Uterus (tissue), 4 donors: ENCODE data around the gene UXS1. TPM values are rescaled to one million over a fixed set of nuclear protein-coding genes. Genes with fewer than 3 reads are reported as not detected.
"Not testable (repeated sequence)": the region's sequence is repeated elsewhere in the genome, so short reads cannot be mapped to it uniquely, and the experiment has no call there.

Experiments used
- DNase-seq, 2 donors: peaks; one replicate each; pipeline ENCODE4 v3.0.0-alpha.2; 2019 to 2020
- H3K27ac ChIP-seq, 2 donors: fragments of 200-600 bp; sonication (generic); 1 replicate in 1 of 2; 2 replicates in 1 of 2; pipeline ENCODE4 v1.5.1; 2016 to 2018
- H3K27me3 ChIP-seq, 2 donors: fragments of 200-600 bp; sonication (generic); one replicate each; pipeline ENCODE4 v1.5.1; 2018 to 2019; ENCODE audit warnings: control low read depth in 1 of 2
- H3K36me3 ChIP-seq, 2 donors: fragments of 200-600 bp; sonication (generic); one replicate each; pipeline ENCODE4 v1.5.1; 2019; ENCODE audit warnings: control low read depth in 1 of 2
- H3K4me1 ChIP-seq, 2 donors: fragments of 200-600 bp; sonication (generic); one replicate each; pipeline ENCODE4 v1.5.1; 2018 to 2019; ENCODE audit warnings: control low read depth in 1 of 2
- H3K4me3 ChIP-seq, 2 donors: fragments of 200-600 bp; sonication (generic); 1 replicate in 1 of 2; 2 replicates in 1 of 2; pipeline ENCODE4 v1.5.1; 2018 to 2019; ENCODE audit warnings: mild to moderate bottlenecking in 1 of 2
- H3K9me3 ChIP-seq, 2 donors: fragments of 200-600 bp; sonication (generic); one replicate each; pipeline ENCODE4 v1.5.1; 2019; ENCODE audit warnings: control low read depth in 1 of 2
- CTCF ChIP-seq, 4 experiments: fragments of 200-600 bp in 2 of 4; fragments of 450-650 bp in 2 of 4; sonication (generic) in 2 of 4; IDR thresholded peaks; one replicate each; pipeline ENCODE4 v1.5.1; 2016 to 2019; ENCODE audit warnings: antibody characterized with exemption in 4 of 4, mild to moderate bottlenecking in 2 of 4, moderate library complexity in 1 of 4
- POLR2A ChIP-seq, 2 donors: fragments of 450-650 bp; IDR thresholded peaks; one replicate each; pipeline ENCODE4 v1.6.1; 2016; ENCODE audit warnings: antibody characterized with exemption in 2 of 2, mild to moderate bottlenecking in 1 of 2, moderate library complexity in 1 of 2
- intact Hi-C: fragments of 100-400 bp; cut with DNase I; formaldehyde crosslinking; loops from one replicate; pipeline ENCODE4 v1.15.1; 2023; ENCODE audit warnings: low total_unique reads
- total RNA-seq, 4 donors: library from RNA; depleted of rRNA in 3 of 4; stranded (reverse); fragments of >200 nt in 3 of 4; gene quantifications; one replicate each; pipeline versions ENCODE4 v1.1.0 to v1.2.4, GENCODE V29; 2014 to 2023
- donor health status: DM: yes; HTN: yes; CAD: no.

The UXS1 gene
- total RNA-seq: 100 to 1,000 TPM in 1 of 4 donors, 10 to 100 TPM in 3; 26.2 to 103 (median 74.8) TPM

GRCh38 chr2:106193977-106194778, at the start of gene UXS1:
Gene UXS1 (minus strand): TSS chr2:106194301. CDS start chr2:106194241, 60 bp downstream.
- H3K4me1 ChIP-seq: no peaks in the 10 kb centered on the region
- intact Hi-C loops: loop anchor here (10.0 kb wide), 1 partner anchor 449 kb away; the partner anchor contains the start of gene NCK2
- TF ChIP-seq CTCF (IDR thresholded peaks at IDR 0.05) (peak in 1 of 4 experiments; percentile 5), POLR2A (IDR thresholded peaks at IDR 0.05) (peak; percentile 63 to 68)

GRCh38 chr2:106239491-106239890, 45.4 kb upstream of the UXS1 start:
- H3K36me3 ChIP-seq, DNase-seq, H3K9me3 ChIP-seq, H3K27ac ChIP-seq, H3K4me3 ChIP-seq, H3K4me1 ChIP-seq, H3K27me3 ChIP-seq, intact Hi-C loops: not testable (repeated sequence)

More at GRCh38 chr2:106193977-106194778, at the start of gene UXS1:
- H3K36me3 ChIP-seq: no peaks in the 10 kb centered on the region
- H3K27me3 ChIP-seq: no peaks in the 10 kb centered on the region
- peak within 1 kb of the TSS; percentile 80 to 92 for H3K4me3 ChIP-seq
- H3K27ac ChIP-seq: peak within 1 kb of the TSS; percentile 88
- DNase-seq: peak; percentile 98 to 99
- H3K9me3 ChIP-seq: no peaks in the 10 kb centered on the region

- H3K4me3 ChIP-seq, intact Hi-C loops, H3K27ac ChIP-seq, H3K4me1 ChIP-seq, H3K9me3 ChIP-seq, H3K36me3 ChIP-seq, H3K27me3 ChIP-seq, DNase-seq: not testable (repeated sequence)
Measured at GRCh38 chr2:106235392-106235791, 41.3 kb upstream of the UXS1 start.

- H3K9me3 ChIP-seq: no peaks in the 10 kb centered on the region
- H3K27ac ChIP-seq: no peak overlapping the region
- no peak for DNase-seq
- H3K4me1 ChIP-seq: no peaks in the 10 kb centered on the region
- TF ChIP-seq POLR2A (IDR thresholded peaks at IDR 0.05): no peak
- no peak for TF ChIP-seq CTCF (IDR thresholded peaks at IDR 0.05)
- intact Hi-C loops: no loop called here
- no peaks in the 10 kb centered on the region for H3K27me3 ChIP-seq
- no peak overlapping the region for H3K4me3 ChIP-seq
- no peaks in the 10 kb centered on the region for H3K36me3 ChIP-seq
Measured at GRCh38 chr2:106233350-106233706, 39.2 kb upstream of the UXS1 start.

GRCh38 chr2:106232638-106233349, 38.7 kb upstream of the UXS1 start:
- Histone ChIP-seq H3K27ac (no peak overlapping the region), H3K4me3 (no peak overlapping the region), H3K36me3 (no peaks in the 10 kb centered on the region), H3K4me1 (no peaks in the 10 kb centered on the region), H3K27me3 (no peaks in the 10 kb centered on the region), H3K9me3 (no peaks in the 10 kb centered on the region)
- intact Hi-C loops: no loop called here
- TF ChIP-seq POLR2A (IDR thresholded peaks at IDR 0.05) (no peak), CTCF (IDR thresholded peaks at IDR 0.05) (no peak)
- DNase-seq: no peak

GRCh38 chr2:106223347-106223746, 29.2 kb upstream of the UXS1 start:
- Histone ChIP-seq H3K27me3 (no peaks in the 10 kb centered on the region), H3K4me3 (no peak overlapping the region), H3K9me3 (no peaks in the 10 kb centered on the region), H3K36me3 (no peaks in the 10 kb centered on the region), H3K27ac (no peak overlapping the region), H3K4me1 (no peaks in the 10 kb centered on the region)
- TF ChIP-seq CTCF (IDR thresholded peaks at IDR 0.05): no peak
- no peak for TF ChIP-seq POLR2A (IDR thresholded peaks at IDR 0.05)
- DNase-seq: no peak
- intact Hi-C loops: no loop called here

GRCh38 chr2:106222057-106222456, 28.0 kb upstream of the UXS1 start:
- DNase-seq, H3K4me1 ChIP-seq, H3K9me3 ChIP-seq, H3K27ac ChIP-seq, intact Hi-C loops, H3K27me3 ChIP-seq, H3K4me3 ChIP-seq, H3K36me3 ChIP-seq: not testable (repeated sequence)
